Fibroblast of skin of left biceps (primary cell): ENCODE results near the gene IRX1.

Experiments used
- DNase-seq, 2 experiments: peaks; one replicate each; pipeline ENCODE4 v3.0.0-alpha.2; 2013; ENCODE audit warnings: low read depth in 2 of 2

The IRX1 gene

GRCh38 chr5:3650868-3651267 is 55.2 kb downstream of the IRX1 start:
- no peak for DNase-seq
